Erythroblast (primary cell): ENCODE results near the gene ERH.
A peak's percentile ranks its signal among the peaks of the same experiment; 100 is the strongest.

Experiments
- DNase-seq, 2 experiments: peaks; one replicate each; lab custom pipeline; 2025; lab: John Stamatoyannopoulos, UW
- GATA1 ChIP-seq: IDR thresholded peaks from 2 replicates; pipeline ENCODE4 v1.6.1; 2011; ENCODE audit warnings: low read depth, mild to moderate bottlenecking, control low read depth, low read length, moderate library complexity
- POLR2A ChIP-seq: IDR thresholded peaks from 2 replicates; pipeline ENCODE4 v1.6.1; 2011; ENCODE audit warnings: mild to moderate bottlenecking, low read length

ERH gene

DNA sequence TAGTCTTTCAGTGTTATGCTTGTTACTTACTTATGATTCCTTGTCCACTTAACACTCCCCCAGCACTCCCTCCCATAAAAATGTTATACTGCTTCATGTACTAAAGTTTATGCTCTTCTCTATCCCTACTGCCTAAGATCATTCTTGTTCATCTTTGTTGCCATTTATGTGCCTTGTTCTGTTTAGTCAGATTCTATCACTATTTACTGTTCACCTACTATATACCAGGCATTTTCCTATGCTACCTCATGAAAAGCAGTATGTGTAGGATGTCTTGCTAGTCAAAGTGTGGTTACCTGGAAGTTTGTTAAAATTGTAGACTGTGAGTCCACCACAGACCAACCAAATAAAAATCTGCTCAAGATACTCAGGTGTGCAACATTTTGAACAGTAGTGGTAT, 23.9 kb downstream of the ERH start:
- TF ChIP-seq POLR2A (no peak), GATA1 (no peak)
- no peak for DNase-seq

- no peak for TF ChIP-seq POLR2A
- no peak for TF ChIP-seq GATA1
- no peak for DNase-seq
Observed at GRCh38 chr14:69373104-69373503, 25.0 kb downstream of the ERH start.

GRCh38 chr14:69372146-69372545, 26.0 kb downstream of the ERH start:
- TF ChIP-seq POLR2A (no peak), GATA1 (no peak)
- no peak for DNase-seq

GRCh38 chr14:69370061-69370460, 28.0 kb downstream of the ERH start:
- no peak for DNase-seq
- TF ChIP-seq GATA1 (no peak), POLR2A (no peak)

- no peak for DNase-seq
- TF ChIP-seq GATA1, result no peak
- no peak for TF ChIP-seq POLR2A
Observed at GRCh38 chr14:69368381-69368780, 29.7 kb downstream of the ERH start.

DNA sequence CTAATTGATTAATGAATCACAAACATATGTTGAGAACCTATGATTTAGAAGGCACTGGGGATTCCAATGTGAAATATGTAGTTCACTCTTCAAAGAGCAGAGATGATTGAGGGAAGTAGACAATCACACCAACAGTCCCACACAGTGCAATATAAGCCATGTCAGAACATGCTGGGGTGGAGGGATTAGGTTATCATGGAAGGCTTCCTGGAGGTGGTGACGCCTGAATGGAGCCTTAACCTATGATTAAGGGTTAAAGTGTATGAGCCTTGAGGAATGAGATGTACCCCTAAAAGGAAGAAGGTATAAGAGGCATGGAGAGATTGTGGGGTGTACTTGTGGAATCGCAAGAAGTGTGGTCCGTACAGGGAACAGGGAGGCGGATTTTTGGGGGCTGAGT, 31.3 kb downstream of the ERH start:
- TF ChIP-seq POLR2A (no peak), GATA1 (no peak)
- DNase-seq, result no peak

DNA sequence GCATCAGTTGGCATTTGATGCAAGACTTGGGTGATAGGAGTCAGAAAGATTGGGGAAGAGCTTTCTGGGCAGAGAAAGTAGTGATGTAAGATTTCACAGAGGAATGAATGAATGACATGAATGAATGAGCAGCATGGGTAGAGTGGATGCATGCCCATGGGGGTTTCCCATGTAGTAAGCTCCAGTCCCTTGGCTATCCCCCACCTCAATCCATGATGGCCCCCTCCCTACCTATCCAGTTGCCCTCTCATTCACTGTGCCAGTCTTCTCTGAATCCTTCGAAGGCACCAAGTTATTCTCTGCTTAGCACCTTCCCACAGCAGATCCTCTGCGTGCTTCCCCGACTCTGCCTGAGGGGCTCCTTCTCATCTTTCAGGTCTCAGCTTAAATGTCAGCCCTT, 32.0 kb downstream of the ERH start:
- TF ChIP-seq POLR2A, result no peak
- no peak for TF ChIP-seq GATA1
- no peak for DNase-seq

DNA sequence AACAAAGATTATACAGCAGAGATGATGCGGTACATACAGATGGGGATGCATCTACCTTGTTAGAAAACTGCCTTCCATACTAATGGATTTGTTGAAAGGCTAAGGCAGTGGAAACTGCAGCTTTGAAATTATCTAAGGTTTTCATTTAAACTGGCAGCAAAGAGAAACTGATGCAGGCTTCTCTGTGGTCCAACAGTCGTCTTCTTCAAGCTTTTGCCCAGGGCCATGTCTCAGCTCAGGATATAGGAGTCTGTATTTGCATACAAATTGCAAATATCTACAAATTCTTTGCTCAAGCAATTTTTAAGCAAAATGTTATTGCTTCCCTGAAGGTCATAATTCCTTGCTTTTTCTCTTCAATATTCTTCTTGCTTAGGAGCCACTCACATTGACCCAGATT, 33.7 kb downstream of the ERH start:
- TF ChIP-seq GATA1 (no peak), POLR2A (no peak)

DNA sequence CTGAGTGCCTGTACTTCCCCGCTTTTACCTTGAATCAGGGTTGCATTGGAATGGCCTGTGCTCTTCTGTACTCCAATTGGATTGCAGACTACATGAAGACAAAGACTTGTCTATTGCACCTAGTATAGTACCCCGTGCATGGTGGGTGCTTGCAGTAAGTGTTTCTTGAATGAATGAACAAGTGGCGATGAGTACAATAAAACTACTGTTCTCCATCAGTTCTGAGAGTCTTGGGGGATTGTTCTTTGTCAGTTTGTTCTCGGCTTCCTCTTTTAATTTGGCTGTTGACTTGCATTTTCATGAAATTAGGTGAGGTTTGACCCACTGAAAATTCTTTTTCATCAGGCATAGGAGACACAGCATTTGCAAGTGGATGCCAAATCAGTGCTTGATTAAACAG, 34.1 kb downstream of the ERH start:
- no peak for DNase-seq
- TF ChIP-seq POLR2A (no peak), GATA1 (no peak)

More for the DNA sequence above, 33.7 kb downstream of the ERH start:
- DNase-seq, result no peak

GRCh38 chr14:69363055-69363454, 35.0 kb downstream of the ERH start:
- TF ChIP-seq GATA1 (no peak), POLR2A (no peak)
- peak in 1 of 2 experiments; percentile 12 for DNase-seq

DNA sequence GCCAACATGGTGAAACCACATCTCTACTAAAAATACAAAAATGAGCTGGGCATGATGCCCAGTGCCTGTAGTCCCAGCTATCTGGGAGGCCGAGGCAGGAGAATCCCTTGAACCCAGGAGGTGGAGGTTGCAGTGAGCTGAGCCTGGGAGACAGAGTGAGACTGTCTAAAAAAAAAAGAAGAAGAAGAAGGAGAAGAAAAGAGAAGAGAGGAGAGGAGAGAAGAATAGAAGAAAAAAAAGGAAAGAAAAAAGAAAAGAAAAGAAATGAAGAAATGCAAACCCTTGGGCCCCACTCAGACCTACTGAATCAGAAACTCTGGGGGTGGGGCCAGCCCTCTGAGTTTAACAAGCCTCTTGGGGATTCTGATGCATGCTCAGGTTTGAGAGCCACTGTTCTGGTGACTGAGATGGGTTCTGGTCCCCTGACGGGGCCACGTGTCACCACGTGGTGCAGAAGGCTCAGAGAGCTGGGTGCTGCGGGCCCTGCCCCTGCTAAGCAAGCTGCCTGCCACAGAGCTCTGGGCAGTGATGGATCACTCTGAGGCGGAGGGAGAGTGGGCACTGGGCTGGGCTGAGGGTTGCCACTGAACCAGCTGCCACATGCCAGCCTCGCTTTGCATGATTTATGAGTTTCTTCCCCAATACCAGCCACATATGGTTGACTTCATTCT, 37.5 kb downstream of the ERH start:
- TF ChIP-seq GATA1 (no peak), POLR2A (no peak)
- DNase-seq, result no peak

DNA sequence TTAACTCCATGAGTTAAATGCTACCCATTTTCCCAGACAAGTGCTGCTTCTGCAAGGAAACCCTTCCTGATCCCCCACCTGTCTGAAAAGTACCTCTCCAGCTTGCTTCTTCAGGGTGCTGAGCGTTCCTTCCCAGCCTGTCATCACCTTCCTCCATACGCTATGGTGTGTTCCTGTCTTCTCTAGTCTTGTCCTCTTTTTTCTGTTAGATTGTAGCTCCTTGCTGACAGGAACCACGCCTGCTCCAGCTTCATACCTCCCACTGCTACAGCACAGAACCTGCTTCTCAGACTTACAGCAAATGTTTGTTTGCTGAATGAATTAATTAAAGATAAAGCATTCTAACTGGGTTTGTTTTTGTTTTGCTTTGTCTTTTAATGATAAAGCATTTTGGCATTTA, 39.1 kb downstream of the ERH start:
- no peak for DNase-seq
- TF ChIP-seq GATA1 (no peak), POLR2A (no peak)

DNA sequence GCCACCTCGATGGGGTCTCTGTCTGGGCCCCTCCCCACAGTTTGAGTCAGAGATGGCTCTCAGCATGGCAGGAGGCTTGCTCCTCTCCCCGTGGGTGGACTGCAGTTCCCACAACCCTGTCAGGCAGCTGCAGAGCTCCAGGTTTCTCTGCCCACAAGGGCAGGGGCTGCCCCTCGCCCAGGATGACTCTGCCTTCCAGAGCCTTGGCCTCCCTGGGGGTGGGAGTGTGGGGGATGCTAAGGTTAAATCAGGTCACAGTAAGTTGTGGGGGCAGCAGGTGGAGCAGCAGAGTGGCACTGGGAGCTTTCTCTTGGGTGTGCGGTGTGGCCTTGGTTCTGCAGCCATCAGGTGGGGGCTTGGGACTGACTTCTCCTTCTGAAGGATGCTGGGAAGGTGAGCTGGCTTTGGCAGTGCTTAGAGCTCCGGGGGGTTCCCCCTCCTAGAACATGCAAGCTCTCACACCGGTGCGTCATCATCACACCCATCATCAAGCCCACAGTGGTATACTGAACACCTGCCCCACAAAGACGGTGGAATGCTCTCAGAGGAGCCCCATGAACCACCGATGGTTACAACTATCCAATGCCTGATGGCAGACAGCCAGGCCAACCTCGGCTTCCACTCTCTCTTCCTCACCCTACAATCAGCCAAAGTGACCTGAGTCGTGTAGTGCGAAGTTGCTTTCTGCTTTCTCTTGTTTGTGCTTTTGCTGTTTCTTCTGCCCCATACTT, 39.7 kb downstream of the ERH start:
- no peak for TF ChIP-seq POLR2A
- no peak for TF ChIP-seq GATA1
- no peak for DNase-seq

DNA sequence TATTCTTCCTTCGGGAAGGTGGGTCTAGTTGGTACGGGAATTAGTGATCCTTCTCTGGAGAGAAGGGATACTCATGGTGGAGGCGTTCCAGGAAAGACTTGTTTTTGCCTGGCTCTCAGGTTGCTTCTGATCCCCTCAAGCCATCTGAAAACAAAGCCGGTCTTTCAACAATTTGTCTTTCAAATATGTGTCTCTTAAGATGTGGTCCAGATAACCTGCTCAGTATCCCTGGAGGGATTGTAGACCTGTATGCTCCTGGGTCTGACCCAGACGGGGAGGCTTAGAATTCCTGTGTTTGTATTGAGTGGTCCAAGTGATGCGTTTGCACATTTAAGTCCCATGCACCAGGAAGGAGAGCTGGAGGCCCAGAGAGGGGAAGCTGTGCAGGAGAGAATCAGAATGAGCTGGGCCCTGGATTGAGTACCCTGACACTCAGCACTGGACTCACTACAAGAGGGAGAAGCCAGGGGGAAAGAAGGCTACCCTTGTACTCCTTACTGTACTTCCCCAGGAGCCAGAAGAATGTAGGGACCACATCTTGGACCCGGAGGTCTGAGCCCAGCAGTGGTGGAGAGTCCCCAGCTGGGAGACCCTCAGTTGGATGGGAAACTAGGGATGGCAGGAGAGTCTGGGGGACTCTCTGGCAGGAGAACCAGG, 40.4 kb downstream of the ERH start:
- no peak for TF ChIP-seq GATA1
- no peak for TF ChIP-seq POLR2A
- no peak for DNase-seq

DNA sequence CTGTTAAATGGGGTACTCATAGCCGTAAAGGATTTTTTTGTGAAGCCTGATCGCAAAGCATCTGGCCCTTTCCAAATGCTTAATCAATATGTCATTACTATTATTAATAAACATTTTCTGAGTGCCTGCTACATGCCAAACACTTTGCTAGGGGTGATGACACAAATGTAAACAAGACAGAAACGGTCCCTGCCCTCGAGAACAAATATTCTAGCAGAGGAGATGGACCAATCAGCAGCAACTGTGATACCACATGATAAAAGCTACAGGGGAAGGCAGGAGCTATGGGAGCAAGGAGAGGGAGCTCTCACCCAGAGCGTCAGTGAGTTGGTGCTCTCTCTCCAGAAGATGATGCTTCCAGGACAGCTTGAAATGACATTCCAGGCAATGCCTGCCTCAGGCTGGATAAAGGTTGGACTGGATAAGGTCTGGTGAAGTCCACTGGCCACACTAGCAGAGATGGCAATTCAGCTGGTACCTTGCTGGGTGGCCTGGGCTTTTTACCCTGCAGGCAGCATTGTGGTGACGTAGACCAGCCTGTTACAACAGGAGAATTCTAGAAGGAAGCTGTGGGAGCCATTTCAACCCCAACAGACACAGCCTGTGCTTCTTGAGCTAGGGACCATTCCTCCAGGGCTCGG, 41.1 kb downstream of the ERH start:
- no peak for TF ChIP-seq GATA1
- TF ChIP-seq POLR2A, result no peak
- no peak for DNase-seq
